ENCODE measurements around the gene RELN.

RELN gene

DNA sequence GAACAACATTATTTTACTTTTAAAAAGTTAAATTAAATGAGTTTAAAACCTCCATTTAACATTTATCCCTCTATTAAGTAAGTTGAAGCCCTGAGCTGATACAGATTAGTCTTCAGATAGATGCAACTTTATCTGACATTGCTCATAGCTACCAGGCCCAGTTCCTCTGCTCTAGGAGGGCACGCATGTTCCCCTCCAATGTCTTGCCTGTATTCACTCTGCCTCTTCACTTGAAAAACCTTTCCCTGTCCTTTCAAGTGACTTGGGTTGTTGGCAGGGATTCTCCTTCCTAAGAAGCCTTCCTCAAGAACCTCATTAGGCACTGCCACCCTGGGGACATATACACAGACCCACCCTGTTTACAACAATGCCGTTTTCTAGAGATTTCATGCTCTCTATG, 270.4 kb downstream of the RELN start:
- no peak overlapping the region for H3K27ac ChIP-seq (ENCODE audit: low read depth, low read length)
- H3K36me3 ChIP-seq (ENCODE audit: control insufficient read depth in 1 of 2, insufficient read depth in 2 of 2, low read length in 2 of 2) = no peaks in the 10 kb centered on the region
- no peak overlapping the region for H3K9ac ChIP-seq (ENCODE audit: low read depth in 1 of 2, low read length in 2 of 2)
- H3K4me1 ChIP-seq (ENCODE audit: control insufficient read depth in 1 of 2, insufficient read depth in 2 of 2, low read length in 2 of 2) = no peaks in the 10 kb centered on the region
- no peaks in the 10 kb centered on the region for H3K27me3 ChIP-seq (ENCODE audit: control insufficient read depth in 1 of 2, insufficient read depth in 2 of 2, low read length in 2 of 2)
- no peak overlapping the region for H3K4me3 ChIP-seq (ENCODE audit: low read depth in 1 of 2, low read length in 2 of 2)
- no peaks in the 10 kb centered on the region for H3K9me3 ChIP-seq (ENCODE audit: control insufficient read depth in 1 of 2, low read length in 2 of 2)

DNA sequence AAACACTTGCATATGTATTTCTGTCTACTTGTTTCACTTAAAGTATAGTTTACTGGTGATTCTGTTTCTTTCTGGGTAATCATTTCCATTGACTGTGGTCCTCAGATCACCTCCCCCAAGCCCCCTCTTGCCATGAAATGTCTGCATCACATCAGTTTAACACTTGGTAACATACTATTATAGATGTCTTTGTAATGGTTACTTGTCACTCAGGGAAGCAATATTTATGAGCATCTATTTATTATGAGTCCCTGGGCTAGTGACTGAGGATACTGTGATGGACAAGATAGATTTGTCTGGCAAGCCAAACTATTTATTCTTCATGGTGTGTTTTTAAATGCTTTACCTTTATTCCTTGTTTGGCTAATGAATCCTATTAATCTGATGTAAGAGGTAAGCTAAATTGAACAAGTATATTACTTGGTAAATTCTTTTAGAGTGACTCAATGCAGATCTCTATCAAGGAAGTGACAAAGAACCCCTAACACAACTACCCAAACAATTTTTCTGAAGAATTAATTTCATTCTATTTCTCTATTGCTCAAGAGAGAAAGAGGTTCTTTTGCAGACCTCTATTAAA, 270.9 kb downstream of the RELN start:
- Histone ChIP-seq H3K9me3 (ENCODE audit: control insufficient read depth in 1 of 2, low read length in 2 of 2) (no peaks in the 10 kb centered on the region), H3K36me3 (ENCODE audit: control insufficient read depth in 1 of 2, insufficient read depth in 2 of 2, low read length in 2 of 2) (no peaks in the 10 kb centered on the region)

DNA sequence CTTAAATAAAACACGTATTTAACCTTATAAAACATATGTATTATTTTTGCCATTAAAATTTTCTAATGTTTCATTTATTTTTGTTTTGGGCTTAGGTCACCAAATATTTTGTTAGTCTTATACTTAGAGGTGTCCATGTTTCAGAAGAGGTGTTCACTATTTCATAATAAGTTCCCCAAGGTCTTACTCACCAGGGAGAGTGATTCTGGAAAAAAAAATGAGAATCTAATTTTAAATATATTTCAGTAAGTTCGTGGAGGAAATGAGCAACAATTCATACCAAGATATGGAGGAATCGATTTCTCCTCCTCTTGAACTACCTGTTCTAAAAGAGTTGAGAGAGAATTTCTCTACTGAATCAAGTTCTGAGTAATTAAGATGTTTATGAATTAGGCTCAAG, 271.9 kb downstream of the RELN start:
- Histone ChIP-seq H3K27ac (ENCODE audit: low read depth, low read length) (no peak overlapping the region), H3K4me3 (ENCODE audit: low read depth in 1 of 2, low read length in 2 of 2) (no peak overlapping the region), H3K9me3 (ENCODE audit: control insufficient read depth in 1 of 2, low read length in 2 of 2) (no peaks in the 10 kb centered on the region), H3K27me3 (ENCODE audit: control insufficient read depth in 1 of 2, insufficient read depth in 2 of 2, low read length in 2 of 2) (no peaks in the 10 kb centered on the region), H3K36me3 (ENCODE audit: control insufficient read depth in 1 of 2, insufficient read depth in 2 of 2, low read length in 2 of 2) (no peaks in the 10 kb centered on the region), H3K4me1 (ENCODE audit: control insufficient read depth in 1 of 2, insufficient read depth in 2 of 2, low read length in 2 of 2) (no peaks in the 10 kb centered on the region), H3K9ac (ENCODE audit: low read depth in 1 of 2, low read length in 2 of 2) (no peak overlapping the region)

More for the DNA sequence above, 270.9 kb downstream of the RELN start:
- no peaks in the 10 kb centered on the region for H3K27me3 ChIP-seq (ENCODE audit: control insufficient read depth in 1 of 2, insufficient read depth in 2 of 2, low read length in 2 of 2)
- H3K27ac ChIP-seq (ENCODE audit: low read depth, low read length) = no peak overlapping the region
- no peaks in the 10 kb centered on the region for H3K4me1 ChIP-seq (ENCODE audit: control insufficient read depth in 1 of 2, insufficient read depth in 2 of 2, low read length in 2 of 2)
- H3K4me3 ChIP-seq (ENCODE audit: low read depth in 1 of 2, low read length in 2 of 2) = no peak overlapping the region
- H3K9ac ChIP-seq (ENCODE audit: low read depth in 1 of 2, low read length in 2 of 2) = no peak overlapping the region

DNA sequence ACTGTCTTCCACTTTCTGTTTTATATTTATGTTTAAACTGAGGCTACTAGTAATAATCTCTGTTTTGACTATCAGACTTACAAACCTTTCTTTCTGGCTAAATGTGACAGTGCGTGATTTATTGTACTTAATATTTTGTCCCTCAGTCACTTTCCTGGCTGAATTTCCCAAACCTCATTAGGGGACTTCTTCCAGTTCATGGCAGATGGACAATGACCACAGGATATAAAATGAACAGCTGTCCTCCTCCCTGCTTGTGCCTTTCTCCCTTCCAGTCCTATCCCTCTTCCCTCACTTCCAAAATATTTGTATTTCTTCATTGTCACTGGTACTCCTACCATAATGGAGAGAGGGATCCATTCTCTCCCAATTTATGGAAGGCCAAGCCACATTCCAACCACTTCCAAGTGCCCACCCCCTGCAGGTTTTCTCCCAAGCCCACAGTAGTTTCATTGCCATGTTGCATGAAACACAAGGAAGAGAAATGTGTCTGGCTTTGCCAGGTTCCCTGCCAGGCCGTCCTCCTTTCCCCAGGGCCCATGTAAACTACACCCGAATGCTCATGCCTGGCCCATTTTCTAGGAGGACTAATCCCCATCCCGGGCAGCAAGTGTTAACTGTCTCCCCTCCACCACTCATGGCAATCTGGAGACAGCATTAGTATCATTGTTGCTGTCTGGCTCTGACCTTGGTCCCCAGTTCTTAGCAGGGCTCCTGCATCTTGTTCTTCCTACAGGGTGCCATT, 273.9 kb downstream of the RELN start:
- Histone ChIP-seq H3K27me3 (ENCODE audit: control insufficient read depth in 1 of 2, insufficient read depth in 2 of 2, low read length in 2 of 2) (no peaks in the 10 kb centered on the region), H3K4me1 (ENCODE audit: control insufficient read depth in 1 of 2, insufficient read depth in 2 of 2, low read length in 2 of 2) (no peaks in the 10 kb centered on the region), H3K9ac (ENCODE audit: low read depth in 1 of 2, low read length in 2 of 2) (no peak overlapping the region), H3K9me3 (ENCODE audit: control insufficient read depth in 1 of 2, low read length in 2 of 2) (no peaks in the 10 kb centered on the region), H3K4me3 (ENCODE audit: low read depth in 1 of 2, low read length in 2 of 2) (no peak overlapping the region), H3K36me3 (ENCODE audit: control insufficient read depth in 1 of 2, insufficient read depth in 2 of 2, low read length in 2 of 2) (no peaks in the 10 kb centered on the region), H3K27ac (ENCODE audit: low read depth, low read length) (no peak overlapping the region)

DNA sequence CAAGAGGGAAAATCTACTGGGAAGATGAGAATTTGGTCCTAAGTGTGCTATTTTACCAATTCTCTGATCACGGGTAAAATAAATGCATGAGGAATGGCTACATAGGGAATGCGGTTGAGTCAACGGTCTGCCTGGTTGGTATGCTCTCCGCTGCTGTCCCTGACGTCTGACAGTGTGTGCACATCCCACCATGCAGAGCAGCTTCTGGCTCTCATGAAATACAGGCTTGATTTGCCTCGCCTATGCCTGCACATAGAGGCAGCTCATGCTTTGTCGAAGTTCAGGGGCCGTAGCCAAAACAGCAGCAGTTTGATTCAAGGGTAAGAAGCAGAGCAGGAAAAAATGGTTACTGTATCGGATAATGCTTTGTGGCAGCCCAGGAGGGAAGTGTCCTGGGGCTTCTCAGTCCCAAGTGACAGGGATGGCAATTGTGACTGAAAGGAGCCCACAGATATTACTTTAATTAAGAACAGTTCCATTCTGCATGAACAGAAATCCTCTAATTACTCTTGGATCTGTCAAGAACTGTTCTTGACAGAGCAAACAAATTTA, 275.0 kb downstream of the RELN start:
- H3K9me3 ChIP-seq (ENCODE audit: control insufficient read depth in 1 of 2, low read length in 2 of 2) = no peaks in the 10 kb centered on the region
- no peak overlapping the region for H3K9ac ChIP-seq (ENCODE audit: low read depth in 1 of 2, low read length in 2 of 2)
- H3K4me1 ChIP-seq (ENCODE audit: control insufficient read depth in 1 of 2, insufficient read depth in 2 of 2, low read length in 2 of 2) = no peaks in the 10 kb centered on the region
- no peaks in the 10 kb centered on the region for H3K36me3 ChIP-seq (ENCODE audit: control insufficient read depth in 1 of 2, insufficient read depth in 2 of 2, low read length in 2 of 2)
- H3K27ac ChIP-seq (ENCODE audit: low read depth, low read length) = no peak overlapping the region
- no peaks in the 10 kb centered on the region for H3K27me3 ChIP-seq (ENCODE audit: control insufficient read depth in 1 of 2, insufficient read depth in 2 of 2, low read length in 2 of 2)
- no peak overlapping the region for H3K4me3 ChIP-seq (ENCODE audit: low read depth in 1 of 2, low read length in 2 of 2)

DNA sequence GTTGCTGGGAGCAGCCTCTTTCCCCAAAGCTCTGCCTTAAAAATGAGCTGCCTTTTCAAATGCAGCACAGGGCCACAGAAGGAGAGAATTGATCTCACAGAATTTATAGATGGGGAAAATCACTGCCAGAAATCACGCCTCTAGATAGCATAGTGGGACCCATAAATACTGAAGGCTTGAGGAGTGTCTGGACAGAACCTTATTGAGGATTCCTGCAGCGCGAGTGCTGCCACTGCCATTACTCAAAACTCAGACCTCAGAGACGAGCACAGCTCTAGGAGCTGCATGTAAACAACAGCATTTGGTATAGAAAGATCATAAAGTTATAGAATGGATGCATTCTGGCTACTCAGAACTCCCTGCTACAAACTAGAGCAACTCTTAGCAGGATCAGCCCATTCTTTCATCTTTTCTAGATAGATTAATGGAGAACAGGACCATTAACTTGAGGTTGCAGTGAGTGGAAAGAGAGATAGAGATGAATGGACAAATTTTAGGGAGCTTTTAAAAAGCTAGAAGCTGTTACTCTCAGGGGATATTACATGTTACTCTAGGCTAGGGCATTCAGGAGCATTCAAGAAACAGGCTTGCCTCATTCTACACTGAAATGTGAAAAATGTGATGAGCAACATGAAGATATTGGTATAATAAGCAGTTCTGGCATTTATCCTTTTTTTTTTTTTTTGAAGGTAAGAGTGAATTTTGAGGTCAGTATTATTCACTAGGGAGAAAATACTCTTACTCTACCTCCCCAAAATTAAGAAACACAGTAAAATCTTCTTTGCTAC, 276.3 kb downstream of the RELN start:
- no peak overlapping the region for H3K27ac ChIP-seq (ENCODE audit: low read depth, low read length)
- no peaks in the 10 kb centered on the region for H3K36me3 ChIP-seq (ENCODE audit: control insufficient read depth in 1 of 2, insufficient read depth in 2 of 2, low read length in 2 of 2)
- no peak overlapping the region for H3K9ac ChIP-seq (ENCODE audit: low read depth in 1 of 2, low read length in 2 of 2)
- H3K4me1 ChIP-seq (ENCODE audit: control insufficient read depth in 1 of 2, insufficient read depth in 2 of 2, low read length in 2 of 2) = no peaks in the 10 kb centered on the region
- no peaks in the 10 kb centered on the region for H3K27me3 ChIP-seq (ENCODE audit: control insufficient read depth in 1 of 2, insufficient read depth in 2 of 2, low read length in 2 of 2)
- no peaks in the 10 kb centered on the region for H3K9me3 ChIP-seq (ENCODE audit: control insufficient read depth in 1 of 2, low read length in 2 of 2)
- H3K4me3 ChIP-seq (ENCODE audit: low read depth in 1 of 2, low read length in 2 of 2) = no peak overlapping the region

DNA sequence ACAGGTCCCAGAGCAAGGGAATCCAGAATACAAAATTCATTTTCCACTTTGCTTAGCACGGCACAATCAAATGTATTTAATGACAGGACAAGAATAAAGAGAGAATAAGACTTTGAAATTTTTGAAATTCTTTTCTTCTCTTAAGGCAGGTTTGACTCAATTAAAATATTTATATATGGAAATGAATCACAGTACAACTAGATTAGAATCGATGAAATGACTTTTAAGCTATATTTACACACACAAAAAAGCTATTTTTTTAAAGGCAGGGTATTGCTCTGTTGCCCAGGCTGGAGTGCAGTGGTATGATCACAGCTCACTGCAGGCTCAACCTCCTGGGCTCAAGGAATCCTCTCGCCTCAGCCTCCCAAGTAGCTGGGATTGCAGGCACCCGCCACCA, 278.0 kb downstream of the RELN start:
- H3K27ac ChIP-seq (ENCODE audit: low read depth, low read length) = no peak overlapping the region
- H3K4me3 ChIP-seq (ENCODE audit: low read depth in 1 of 2, low read length in 2 of 2) = no peak overlapping the region
- no peak overlapping the region for H3K9ac ChIP-seq (ENCODE audit: low read depth in 1 of 2, low read length in 2 of 2)
- no peaks in the 10 kb centered on the region for H3K27me3 ChIP-seq (ENCODE audit: control insufficient read depth in 1 of 2, insufficient read depth in 2 of 2, low read length in 2 of 2)
- H3K4me1 ChIP-seq (ENCODE audit: control insufficient read depth in 1 of 2, insufficient read depth in 2 of 2, low read length in 2 of 2) = no peaks in the 10 kb centered on the region
- H3K36me3 ChIP-seq (ENCODE audit: control insufficient read depth in 1 of 2, insufficient read depth in 2 of 2, low read length in 2 of 2) = no peaks in the 10 kb centered on the region
- no peaks in the 10 kb centered on the region for H3K9me3 ChIP-seq (ENCODE audit: control insufficient read depth in 1 of 2, low read length in 2 of 2)

DNA sequence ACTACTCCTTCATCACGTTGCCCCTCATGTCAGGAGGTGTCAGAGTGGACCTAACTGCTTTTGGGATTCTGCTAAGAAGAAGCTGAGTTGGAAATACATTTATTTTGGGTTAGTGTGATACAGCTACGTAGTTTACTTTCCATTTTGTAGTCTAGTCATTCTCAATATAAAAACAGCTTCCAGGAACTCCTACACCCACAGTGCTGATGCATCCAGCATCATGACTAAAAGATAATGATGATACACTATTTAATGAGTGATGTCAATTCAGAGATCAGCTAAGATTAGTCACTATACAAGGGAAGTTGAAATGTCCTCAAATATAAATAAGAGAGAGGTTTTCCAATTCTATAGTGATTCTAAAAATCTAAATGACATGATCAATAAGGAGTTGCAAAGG, 279.2 kb downstream of the RELN start:
- H3K27ac ChIP-seq (ENCODE audit: low read depth, low read length) = no peak overlapping the region
- no peak overlapping the region for H3K9ac ChIP-seq (ENCODE audit: low read depth in 1 of 2, low read length in 2 of 2)
- H3K36me3 ChIP-seq (ENCODE audit: control insufficient read depth in 1 of 2, insufficient read depth in 2 of 2, low read length in 2 of 2) = no peaks in the 10 kb centered on the region
- no peaks in the 10 kb centered on the region for H3K27me3 ChIP-seq (ENCODE audit: control insufficient read depth in 1 of 2, insufficient read depth in 2 of 2, low read length in 2 of 2)
- no peak overlapping the region for H3K4me3 ChIP-seq (ENCODE audit: low read depth in 1 of 2, low read length in 2 of 2)
- no peaks in the 10 kb centered on the region for H3K4me1 ChIP-seq (ENCODE audit: control insufficient read depth in 1 of 2, insufficient read depth in 2 of 2, low read length in 2 of 2)
- no peaks in the 10 kb centered on the region for H3K9me3 ChIP-seq (ENCODE audit: control insufficient read depth in 1 of 2, low read length in 2 of 2)

DNA sequence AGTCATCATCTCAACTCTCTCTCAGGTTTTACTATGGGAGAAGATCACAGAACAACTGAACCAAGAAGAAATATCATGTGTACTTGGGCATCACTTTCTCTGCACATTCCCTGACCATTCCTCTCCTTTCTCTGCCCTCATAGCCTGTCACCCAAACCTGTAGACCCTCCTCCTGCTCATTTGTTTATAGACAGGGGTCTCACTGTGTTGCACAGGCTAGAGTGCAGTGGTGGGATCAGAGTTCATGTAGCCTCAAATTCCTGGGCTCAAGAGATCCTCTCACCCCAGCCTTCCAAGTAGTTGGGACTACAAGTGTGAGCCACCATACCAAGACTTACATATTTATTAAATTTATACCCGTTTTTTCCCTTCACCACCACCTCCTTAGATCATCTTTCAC, 282.7 kb downstream of the RELN start:
- Histone ChIP-seq H3K9ac (ENCODE audit: low read depth in 1 of 2, low read length in 2 of 2) (no peak overlapping the region), H3K27me3 (ENCODE audit: control insufficient read depth in 1 of 2, insufficient read depth in 2 of 2, low read length in 2 of 2) (no peaks in the 10 kb centered on the region), H3K4me3 (ENCODE audit: low read depth in 1 of 2, low read length in 2 of 2) (no peak overlapping the region), H3K36me3 (ENCODE audit: control insufficient read depth in 1 of 2, insufficient read depth in 2 of 2, low read length in 2 of 2) (no peaks in the 10 kb centered on the region), H3K9me3 (ENCODE audit: control insufficient read depth in 1 of 2, low read length in 2 of 2) (no peaks in the 10 kb centered on the region), H3K27ac (ENCODE audit: low read depth, low read length) (no peak overlapping the region), H3K4me1 (ENCODE audit: control insufficient read depth in 1 of 2, insufficient read depth in 2 of 2, low read length in 2 of 2) (no peaks in the 10 kb centered on the region)

DNA sequence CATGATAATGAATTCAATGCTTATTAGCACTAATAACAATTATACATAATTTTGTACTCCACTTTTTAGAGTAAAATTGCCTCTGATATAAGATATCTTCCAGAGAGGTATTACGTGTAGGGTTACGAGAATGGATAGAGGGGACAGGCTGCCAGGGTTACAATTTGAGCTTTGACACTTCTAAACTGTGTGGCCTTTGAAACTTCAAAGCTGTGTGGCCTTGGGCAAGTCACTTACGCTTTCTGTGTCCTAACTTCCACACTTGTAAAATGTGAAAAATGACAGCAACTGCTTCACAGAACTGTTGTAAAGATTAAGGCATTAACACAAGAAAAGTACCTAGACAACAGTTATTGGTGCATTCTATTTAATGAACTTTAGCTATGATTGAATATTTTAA, 283.9 kb downstream of the RELN start:
- no peak overlapping the region for H3K9ac ChIP-seq (ENCODE audit: low read depth in 1 of 2, low read length in 2 of 2)
- H3K36me3 ChIP-seq (ENCODE audit: control insufficient read depth in 1 of 2, insufficient read depth in 2 of 2, low read length in 2 of 2) = no peaks in the 10 kb centered on the region
- no peak overlapping the region for H3K4me3 ChIP-seq (ENCODE audit: low read depth in 1 of 2, low read length in 2 of 2)
- no peaks in the 10 kb centered on the region for H3K4me1 ChIP-seq (ENCODE audit: control insufficient read depth in 1 of 2, insufficient read depth in 2 of 2, low read length in 2 of 2)
- H3K9me3 ChIP-seq (ENCODE audit: control insufficient read depth in 1 of 2, low read length in 2 of 2) = no peaks in the 10 kb centered on the region
- no peak overlapping the region for H3K27ac ChIP-seq (ENCODE audit: low read depth, low read length)
- H3K27me3 ChIP-seq (ENCODE audit: control insufficient read depth in 1 of 2, insufficient read depth in 2 of 2, low read length in 2 of 2) = no peaks in the 10 kb centered on the region

Measured in duodenal mucosa (tissue), 2 donors.